Smooth muscle cell (in vitro differentiated cells): Measurements from ENCODE around the gene FBLN5. TPM values are rescaled to one million over a fixed set of nuclear protein-coding genes. Genes with fewer than 3 reads are reported as not detected.

ENCODE experiments used
- DNase-seq: peaks from one replicate; lab custom pipeline; 2025; ENCODE audit not compliant: unreplicated experiment; lab: John Stamatoyannopoulos, UW
- H2AFZ ChIP-seq: fragments of 200-600 bp; sonication (generic); 2 replicates; pipeline ENCODE4 v1.6.0; 2016; ENCODE audit warnings: antibody characterized with exemption, low read depth, mild to moderate bottlenecking
- H3F3A ChIP-seq: fragments of 200-600 bp; sonication (generic); 2 replicates; pipeline ENCODE4 v1.6.0; 2017; ENCODE audit warnings: antibody characterized with exemption, low read depth
- H3K27ac ChIP-seq: fragments of 200-600 bp; sonication (generic); 2 replicates; pipeline ENCODE4 v1.5.1; 2016; ENCODE audit warnings: low read depth, mild to moderate bottlenecking
- H3K27me3 ChIP-seq: fragments of 200-600 bp; sonication (generic); 2 replicates; pipeline ENCODE4 v1.6.1; 2016; ENCODE audit warnings: low read depth, mild to moderate bottlenecking
- H3K36me3 ChIP-seq: fragments of 200-600 bp; sonication (generic); 2 replicates; pipeline ENCODE4 v1.5.1; 2016; ENCODE audit warnings: low read depth
- H3K4me1 ChIP-seq: fragments of 200-600 bp; sonication (generic); 2 replicates; pipeline ENCODE4 v1.5.1; 2016; ENCODE audit warnings: low read depth
- H3K4me2 ChIP-seq: fragments of 200-600 bp; sonication (generic); 2 replicates; pipeline ENCODE4 v1.6.0; 2016; ENCODE audit warnings: mild to moderate bottlenecking
- H3K4me3 ChIP-seq: fragments of 200-600 bp; sonication (generic); 2 replicates; pipeline ENCODE4 v1.5.1; 2016; ENCODE audit warnings: mild to moderate bottlenecking
- H3K79me2 ChIP-seq: fragments of 200-600 bp; sonication (generic); 2 replicates; pipeline ENCODE4 v1.6.0; 2016; ENCODE audit warnings: low read depth, mild to moderate bottlenecking
- H3K9ac ChIP-seq: fragments of 200-600 bp; sonication (generic); 2 replicates; pipeline ENCODE4 v1.6.0; 2016; ENCODE audit warnings: low read depth
- H3K9me3 ChIP-seq: fragments of 200-600 bp; sonication (generic); replicated peaks from 2 replicates; pipeline ENCODE4 v1.5.1; 2016; ENCODE audit warnings: low read depth
- H4K20me1 ChIP-seq: fragments of 200-600 bp; sonication (generic); 2 replicates; pipeline ENCODE4 v1.6.0; 2016; ENCODE audit warnings: low read depth
- CTCF ChIP-seq: fragments of 200-600 bp; sonication (generic); IDR thresholded peaks from 2 replicates; pipeline ENCODE4 v1.5.1; 2017; ENCODE audit warnings: borderline replicate concordance, mild to moderate bottlenecking, antibody characterized with exemption; ENCODE audit not compliant: insufficient read depth, poor library complexity, severe bottlenecking
- WGBS: methylation state at CpG from one replicate; pipeline ENCODE4 v1.1.7; 2016; ENCODE audit warnings: low lambda C conversion rate; 5-methylcytosine and 5-hydroxymethylcytosine counted together
- polyA plus RNA-seq: library from polyadenylated mRNA; unstranded; fragments of >200 nt; fragmentation: Nextera tagmentation; extraction: Ambion mirVana; gene quantifications from 2 replicates; pipeline ENCODE4 v1.2.1, GENCODE V29; 2016
- total RNA-seq: library from RNA; depleted of rRNA; stranded (reverse); fragments of >200 nt; gene quantifications from 2 replicates; pipeline ENCODE4 v1.2.3, GENCODE V29; 2014

The FBLN5 gene
- total and polyA plus RNA-seq, 2 experiments from 2014 or later, result 109 to 154 TPM

- WGBS, result 99% methylated on average over 5 of the region's 5 CpGs
- Histone ChIP-seq H3K9ac (no peak overlapping the region), H4K20me1 (no peaks in the 10 kb centered on the region), H2AFZ (no peak overlapping the region), H3K79me2 (no peaks in the 10 kb centered on the region), H3K36me3 (no peaks in the 10 kb centered on the region), H3K9me3 (no peaks in the 10 kb centered on the region), H3K4me2 (no peak overlapping the region), H3K4me3 (no peak overlapping the region), H3F3A (no peaks in the 10 kb centered on the region), H3K4me1 (no peaks in the 10 kb centered on the region), H3K27me3 (no peaks in the 10 kb centered on the region), H3K27ac (no peak overlapping the region)
- no peak for DNase-seq
- no peak for TF ChIP-seq CTCF
Measured at GRCh38 chr14:91878274-91878673, 69.2 kb downstream of the FBLN5 start.

- no peaks in the 10 kb centered on the region for H3K79me2 ChIP-seq
- H3K4me2 ChIP-seq, result no peak overlapping the region
- no peaks in the 10 kb centered on the region for H3K36me3 ChIP-seq
- H3F3A ChIP-seq, result no peaks in the 10 kb centered on the region
- no peak overlapping the region for H2AFZ ChIP-seq
- no peak for TF ChIP-seq CTCF
- H3K27ac ChIP-seq, result no peak overlapping the region
- H3K4me3 ChIP-seq, result no peak overlapping the region
- no peaks in the 10 kb centered on the region for H3K4me1 ChIP-seq
- no peaks in the 10 kb centered on the region for H3K27me3 ChIP-seq
- H3K9ac ChIP-seq, result no peak overlapping the region
- WGBS, result 90% methylated on average over 13 of the region's 13 CpGs
- H3K9me3 ChIP-seq, result no peaks in the 10 kb centered on the region
- H4K20me1 ChIP-seq, result no peaks in the 10 kb centered on the region
- DNase-seq, result no peak
Measured at GRCh38 chr14:91877376-91877915, 70.0 kb downstream of the FBLN5 start.

GRCh38 chr14:91876492-91876891 is 71.0 kb downstream of the FBLN5 start:
- Histone ChIP-seq H2AFZ (no peak overlapping the region), H3K9ac (no peak overlapping the region), H3K4me1 (no peaks in the 10 kb centered on the region), H3K9me3 (no peaks in the 10 kb centered on the region), H3K36me3 (no peaks in the 10 kb centered on the region), H3K4me3 (no peak overlapping the region), H3F3A (no peaks in the 10 kb centered on the region), H4K20me1 (no peaks in the 10 kb centered on the region), H3K79me2 (no peaks in the 10 kb centered on the region), H3K4me2 (no peak overlapping the region), H3K27me3 (no peaks in the 10 kb centered on the region), H3K27ac (no peak overlapping the region)
- no peak for TF ChIP-seq CTCF
- 96% methylated on average over 6 of the region's 6 CpGs for WGBS
- no peak for DNase-seq
